Esophagus muscularis mucosa (tissue), 4 donors: Measurements from ENCODE around the gene DOK6. TPM values are rescaled to one million over a fixed set of nuclear protein-coding genes. Genes with fewer than 3 reads are reported as not detected.

ENCODE experiments used
- DNase-seq: peaks from one replicate; pipeline ENCODE4 v3.0.0-alpha.2; 2017; ENCODE audit errors: extremely low spot score
- H3K27ac ChIP-seq, 4 donors: fragments of 200-600 bp; sonication (generic); replicated peaks in 1 of 4; 1 replicate in 3 of 4; 2 replicates in 1 of 4; pipeline ENCODE4 v1.5.1; 2016 to 2019; ENCODE audit warnings: mild to moderate bottlenecking in 1 of 4
- H3K27me3 ChIP-seq, 4 donors: fragments of 200-600 bp; sonication (generic); one replicate each; pipeline versions ENCODE4 v1.5.1 to v1.6.0; 2016 to 2019
- H3K36me3 ChIP-seq, 4 donors: fragments of 200-600 bp; sonication (generic); one replicate each; pipeline ENCODE4 v1.5.1; 2016 to 2019
- H3K4me1 ChIP-seq, 4 donors: fragments of 200-600 bp; sonication (generic); one replicate each; pipeline ENCODE4 v1.5.1; 2016 to 2019
- H3K4me3 ChIP-seq, 4 donors: fragments of 200-600 bp; sonication (generic); 1 replicate in 2 of 4; 2 replicates in 2 of 4; pipeline ENCODE4 v1.5.1; 2016 to 2019; ENCODE audit warnings: mild to moderate bottlenecking in 4 of 4, moderate library complexity in 1 of 4
- H3K9me3 ChIP-seq, 4 donors: fragments of 200-600 bp; sonication (generic); 1 replicate in 3 of 4; 2 replicates in 1 of 4; pipeline ENCODE4 v1.5.1; 2016 to 2019
- CTCF ChIP-seq, 3 experiments: fragments of 200-600 bp in 2 of 3; fragments of 450-650 bp in 1 of 3; sonication (generic) in 2 of 3; IDR thresholded peaks; one replicate each; pipeline ENCODE4 v1.5.1; 2017 to 2019; ENCODE audit warnings: antibody characterized with exemption in 3 of 3, mild to moderate bottlenecking in 2 of 3, moderate library complexity in 1 of 3
- EP300 ChIP-seq: sonication (generic); formaldehyde crosslinking; IDR thresholded peaks from one replicate; pipeline ENCODE4 v1.6.1; 2017; ENCODE audit warnings: antibody characterized with exemption
- POLR2A ChIP-seq: fragments of 450-650 bp; IDR thresholded peaks from one replicate; pipeline ENCODE4 v1.6.1; 2017; ENCODE audit warnings: antibody characterized with exemption, moderate library complexity, mild to moderate bottlenecking, low read depth
- POLR2AphosphoS5 ChIP-seq, 2 donors: sonication (generic); formaldehyde crosslinking; IDR thresholded peaks; one replicate each; pipeline ENCODE4 v1.6.1; 2017; ENCODE audit warnings: antibody characterized with exemption in 2 of 2
- WGBS: methylation state at CpG from one replicate; pipeline ENCODE4 v1.1.5; 2018; 5-methylcytosine and 5-hydroxymethylcytosine counted together
- intact Hi-C: fragments of 100-400 bp; cut with DNase I; formaldehyde crosslinking; loops from one replicate; pipeline ENCODE4 v1.15.1; 2023
- total RNA-seq, 4 donors: library from RNA; depleted of rRNA; stranded (reverse); fragments of >200 nt; gene quantifications; one replicate each; pipeline versions ENCODE4 v1.1.0 to v1.2.1, GENCODE V29; 2016

The DOK6 gene
- total RNA-seq, 4 donors from 2014 or later = 0.83 to 4.1 (median 1.9) TPM

- Histone ChIP-seq H3K27ac (no peak overlapping the region), H3K27me3 (no peaks in the 10 kb centered on the region), H3K9me3 (no peaks in the 10 kb centered on the region), H3K4me3 (no peak overlapping the region), H3K4me1 (no peaks in the 10 kb centered on the region), H3K36me3 (no peaks in the 10 kb centered on the region)
- no peak for DNase-seq
- intact Hi-C loops = no loop called here
- TF ChIP-seq CTCF (IDR thresholded peaks at IDR 0.05) = no peak
- no peak for TF ChIP-seq POLR2A
- no peak for TF ChIP-seq POLR2AphosphoS5 (IDR thresholded peaks at IDR 0.05)
- no peak for TF ChIP-seq EP300
- WGBS = 82% methylated on average over 4 of the region's 4 CpGs
Measured at GRCh38 chr18:69870736-69871135, 470.0 kb downstream of the DOK6 start.

- no peak for TF ChIP-seq EP300
- H3K4me1 ChIP-seq = no peaks in the 10 kb centered on the region
- H3K9me3 ChIP-seq = no peaks in the 10 kb centered on the region
- H3K4me3 ChIP-seq = no peak overlapping the region
- no peaks in the 10 kb centered on the region for H3K27me3 ChIP-seq
- H3K27ac ChIP-seq = no peak overlapping the region
- WGBS = 92% methylated on average over 2 of the region's 2 CpGs
- DNase-seq = no peak
- intact Hi-C loops = no loop called here
- H3K36me3 ChIP-seq = no peaks in the 10 kb centered on the region
Measured at GRCh38 chr18:69871363-69871762, 470.7 kb downstream of the DOK6 start.

GRCh38 chr18:69872661-69873060, 472.0 kb downstream of the DOK6 start:
- no peaks in the 10 kb centered on the region for H3K4me1 ChIP-seq
- no peak overlapping the region for H3K27ac ChIP-seq
- H3K27me3 ChIP-seq = no peaks in the 10 kb centered on the region
- no peak for DNase-seq
- no peaks in the 10 kb centered on the region for H3K36me3 ChIP-seq
- WGBS = 84% methylated on average over 4 of the region's 4 CpGs
- intact Hi-C loops = no loop called here
- no peaks in the 10 kb centered on the region for H3K9me3 ChIP-seq
- TF ChIP-seq POLR2AphosphoS5 (IDR thresholded peaks at IDR 0.05) (no peak), POLR2A (no peak), EP300 (no peak), CTCF (IDR thresholded peaks at IDR 0.05) (no peak)
- no peak overlapping the region for H3K4me3 ChIP-seq

GRCh38 chr18:69874058-69874457, 473.4 kb downstream of the DOK6 start:
- Histone ChIP-seq H3K27me3 (no peaks in the 10 kb centered on the region), H3K9me3 (no peaks in the 10 kb centered on the region), H3K4me3 (no peak overlapping the region), H3K27ac (no peak overlapping the region), H3K36me3 (no peaks in the 10 kb centered on the region), H3K4me1 (no peaks in the 10 kb centered on the region)
- no peak for DNase-seq
- WGBS = 91% methylated on average over 2 of the region's 2 CpGs
- intact Hi-C loops = no loop called here
- TF ChIP-seq CTCF (IDR thresholded peaks at IDR 0.05) (no peak), POLR2A (no peak), EP300 (no peak), POLR2AphosphoS5 (IDR thresholded peaks at IDR 0.05) (no peak)

- Histone ChIP-seq H3K4me3 (no peak overlapping the region), H3K9me3 (no peaks in the 10 kb centered on the region), H3K27me3 (no peaks in the 10 kb centered on the region), H3K4me1 (no peaks in the 10 kb centered on the region), H3K36me3 (no peaks in the 10 kb centered on the region), H3K27ac (no peak overlapping the region)
- intact Hi-C loops = no loop called here
- 96% methylated on average over 3 of the region's 3 CpGs for WGBS
- no peak for DNase-seq
- TF ChIP-seq EP300 (no peak), POLR2AphosphoS5 (IDR thresholded peaks at IDR 0.05) (no peak), POLR2A (no peak), CTCF (IDR thresholded peaks at IDR 0.05) (no peak)
Measured at GRCh38 chr18:69876490-69876889, 475.8 kb downstream of the DOK6 start.
